Spleen (tissue), 7 donors: Measurements from ENCODE around the gene FAM120B.

ENCODE experiments used
- CTCF ChIP-seq, 11 experiments: fragments of 200-600 bp in 7 of 11; fragments of 450-650 bp in 4 of 11; sonication (generic) in 4 of 11; IDR thresholded peaks in 8 of 11; conservative IDR thresholded peaks in 3 of 11; 1 replicate in 7 of 11; 2 replicates in 4 of 11; pipeline versions ENCODE4 v1.4.0 to v1.8.0; 2016 to 2021; ENCODE audit warnings: antibody characterized with exemption in 11 of 11, inconsistent platforms in 4 of 11, mild to moderate bottlenecking in 1 of 11
- POLR2A ChIP-seq, 3 donors: fragments of 450-650 bp; IDR thresholded peaks; one replicate each; pipeline ENCODE4 v1.5.1; 2017; ENCODE audit warnings: antibody characterized with exemption in 3 of 3, mild to moderate bottlenecking in 1 of 3
- donor health status: DM: no; HTN: no; CAD: no; lungs with moderate emphysema.
- donor health status: DM: no; HTN: no; CAD: no.
- donor health status: DM: no; HTN: no; CAD: no.

GRCh38 chr6:170376386-170377043, 70.0 kb downstream of the FAM120B start:
- no peak for TF ChIP-seq CTCF (IDR thresholded peaks at IDR 0.05 in 8 of 11, conservative IDR thresholded peaks at IDR 0.05 in 3 of 11)
- TF ChIP-seq POLR2A (IDR thresholded peaks at IDR 0.05), result no peak
